ELR (cell line): ENCODE measurements around the gene CLTCL1.

Experiments
- DNase-seq: peaks from one replicate; pipeline ENCODE4 v3.0.0-alpha.2; 2015; ENCODE audit warnings: low read depth

CLTCL1 gene

GRCh38 chr22:19131685-19132015 is 159.9 kb downstream of the CLTCL1 start:
- no peak for DNase-seq

- DNase-seq, result no peak
These were observed 160.4 kb downstream of the CLTCL1 start, which contains the start of gene TSSK2 for GRCh38 chr22:19130959-19131684. TSS of gene TSSK2 (plus strand) at chr22:19131308. CDS start at chr22:19131400, 92 bp downstream.

GRCh38 chr22:19129871-19130270 is 161.6 kb downstream of the CLTCL1 start:
- DNase-seq, result no peak
